Tibial artery (tissue), 4 donors: ENCODE measurements around the gene RFX4.

ENCODE experiments used
- DNase-seq, 2 donors: peaks; one replicate each; pipeline ENCODE4 v3.0.0-alpha.2; 2019
- H3K27ac ChIP-seq, 2 donors: fragments of 200-600 bp; sonication (generic) in 1 of 2; 1 replicate in 1 of 2; 2 replicates in 1 of 2; pipeline ENCODE4 v1.5.1; 2018 to 2019; ENCODE audit warnings: mild to moderate bottlenecking in 1 of 2
- H3K27me3 ChIP-seq, 2 donors: fragments of 200-600 bp; sonication (generic) in 1 of 2; one replicate each; pipeline versions ENCODE4 v1.5.1 to v1.6.0; 2016 to 2019
- H3K36me3 ChIP-seq, 3 donors: fragments of 200-600 bp; sonication (generic) in 2 of 3; one replicate each; pipeline ENCODE4 v1.5.1; 2016 to 2019; ENCODE audit warnings: mild to moderate bottlenecking in 2 of 3
- H3K4me1 ChIP-seq, 4 donors: fragments of 200-600 bp; sonication (generic) in 2 of 4; 1 replicate in 3 of 4; 2 replicates in 1 of 4; pipeline ENCODE4 v1.5.1; 2016 to 2019
- H3K4me3 ChIP-seq, 2 donors: fragments of 200-600 bp; sonication (generic) in 1 of 2; 1 replicate in 1 of 2; 2 replicates in 1 of 2; pipeline ENCODE4 v1.5.1; 2018 to 2019; ENCODE audit warnings: mild to moderate bottlenecking in 2 of 2
- H3K9me3 ChIP-seq, 3 donors: fragments of 200-600 bp; sonication (generic) in 1 of 3; one replicate each; pipeline ENCODE4 v1.5.1; 2016 to 2019
- CTCF ChIP-seq, 2 experiments: fragments of 200-600 bp in 1 of 2; fragments of 450-650 bp in 1 of 2; IDR thresholded peaks; one replicate each; pipeline ENCODE4 v1.5.1; 2017 to 2019; ENCODE audit warnings: antibody characterized with exemption in 2 of 2, mild to moderate bottlenecking in 1 of 2, moderate library complexity in 1 of 2
- intact Hi-C: fragments of 100-400 bp; cut with DNase I; formaldehyde crosslinking; loops from one replicate; pipeline ENCODE4 v1.15.0; 2023; ENCODE audit warnings: low total_unique reads

The RFX4 gene

DNA sequence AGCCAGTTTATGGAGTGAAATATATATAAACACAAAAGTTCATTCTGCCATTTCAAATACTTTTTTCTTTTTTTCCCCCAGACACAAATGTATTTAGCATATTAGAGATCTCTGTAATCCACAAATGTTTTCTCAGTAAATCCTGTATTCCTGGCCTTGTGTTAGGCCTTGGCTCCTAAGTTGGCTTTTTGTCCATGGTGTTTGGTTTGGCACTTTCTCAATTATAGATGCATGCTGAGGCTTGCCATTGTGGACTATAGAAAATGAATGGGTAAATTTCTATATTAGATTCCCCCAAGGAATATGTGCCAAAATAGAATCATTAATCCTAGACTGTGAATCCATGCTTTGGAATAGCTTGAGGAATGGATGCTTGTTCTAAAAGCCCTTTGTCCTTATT is 208.7 kb downstream of the RFX4 start:
- Histone ChIP-seq H3K9me3 (no peaks in the 10 kb centered on the region), H3K27ac (no peak overlapping the region), H3K4me1 (no peaks in the 10 kb centered on the region), H3K27me3 (no peaks in the 10 kb centered on the region), H3K36me3 (peaks cover 5 to 15% (median 14%) of the 10 kb centered on the region in 3 donors), H3K4me3 (no peak overlapping the region)
- intact Hi-C loops = no loop called here
- no peak for DNase-seq
- no peak for TF ChIP-seq CTCF (IDR thresholded peaks at IDR 0.05)

DNA sequence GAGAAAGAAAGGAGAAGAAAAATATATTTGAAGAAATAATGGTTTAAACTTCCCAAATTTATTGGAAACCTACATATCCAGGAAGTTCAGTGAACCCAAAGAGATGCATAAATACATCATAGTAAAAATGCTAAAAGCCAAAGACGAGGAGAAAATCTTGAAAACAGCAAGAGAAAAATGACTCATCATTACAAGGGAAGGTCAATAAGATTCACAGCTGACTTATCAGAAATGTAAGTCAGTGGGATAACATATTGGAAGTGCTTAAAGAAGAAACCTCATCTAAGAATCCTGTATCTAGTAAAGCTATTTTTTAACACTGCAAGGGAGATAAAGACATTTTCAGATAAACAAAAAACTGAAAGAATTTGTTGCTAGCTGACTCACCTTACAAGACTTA is 211.6 kb downstream of the RFX4 start:
- Histone ChIP-seq H3K36me3 (peaks cover 5 to 14% (median 10%) of the 10 kb centered on the region in 3 donors), H3K27ac (no peak overlapping the region), H3K9me3 (no peaks in the 10 kb centered on the region), H3K4me3 (no peak overlapping the region), H3K4me1 (no peaks in the 10 kb centered on the region), H3K27me3 (no peaks in the 10 kb centered on the region)
- DNase-seq = no peak
- no peak for TF ChIP-seq CTCF (IDR thresholded peaks at IDR 0.05)
- intact Hi-C loops = no loop called here

DNA sequence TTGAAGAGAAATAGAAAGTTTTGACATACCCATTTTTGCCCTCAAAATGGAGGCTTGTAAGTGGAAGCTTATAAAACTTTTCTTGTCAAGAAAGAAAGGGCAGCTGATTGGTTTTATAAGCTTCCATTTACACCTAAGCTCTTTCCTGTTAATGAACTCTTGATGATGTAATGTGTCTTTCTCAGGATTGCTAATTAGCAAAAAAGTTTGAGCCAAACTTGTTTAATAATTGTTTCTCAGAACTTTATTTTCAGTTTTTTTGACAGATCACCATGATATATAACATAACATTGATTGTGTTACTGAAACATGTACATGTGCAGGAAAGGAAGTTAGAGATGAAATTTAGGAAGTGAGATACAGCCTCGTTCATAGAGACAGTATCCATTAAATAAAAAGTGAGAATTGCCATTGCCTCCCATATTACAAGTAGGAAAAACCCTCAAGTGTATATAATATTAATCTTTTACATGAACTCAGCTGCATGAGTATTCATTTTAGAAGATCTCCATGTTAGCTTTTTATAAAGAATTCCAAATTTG is 218.4 kb downstream of the RFX4 start:
- DNase-seq = no peak
- peaks cover 0 to 4% (median 0%) of the 10 kb centered on the region in 4 donors for H3K4me1 ChIP-seq
- H3K36me3 ChIP-seq = peaks cover 10 to 14% (median 11%) of the 10 kb centered on the region in 3 donors
- no peak for TF ChIP-seq CTCF (IDR thresholded peaks at IDR 0.05)
- no peak overlapping the region for H3K4me3 ChIP-seq
- no peak overlapping the region for H3K27ac ChIP-seq
- H3K9me3 ChIP-seq = no peaks in the 10 kb centered on the region
- intact Hi-C loops = no loop called here
- no peaks in the 10 kb centered on the region for H3K27me3 ChIP-seq

GRCh38 chr12:106801830-106802533 is 219.2 kb downstream of the RFX4 start:
- H3K4me1 ChIP-seq = peaks cover 0 to 4% (median 0%) of the 10 kb centered on the region in 4 donors
- H3K27me3 ChIP-seq = no peaks in the 10 kb centered on the region
- intact Hi-C loops = no loop called here
- no peak overlapping the region for H3K4me3 ChIP-seq
- no peak for DNase-seq
- H3K9me3 ChIP-seq = no peaks in the 10 kb centered on the region
- H3K27ac ChIP-seq = no peak overlapping the region
- no peak for TF ChIP-seq CTCF (IDR thresholded peaks at IDR 0.05)
- H3K36me3 ChIP-seq = peaks cover 16 to 21% (median 17%) of the 10 kb centered on the region in 3 donors

- H3K27me3 ChIP-seq = no peaks in the 10 kb centered on the region
- H3K4me3 ChIP-seq = no peak overlapping the region
- intact Hi-C loops = no loop called here
- peaks cover 0 to 4% (median 0%) of the 10 kb centered on the region in 4 donors for H3K4me1 ChIP-seq
- TF ChIP-seq CTCF (IDR thresholded peaks at IDR 0.05) = no peak
- peaks cover 16 to 22% (median 17%) of the 10 kb centered on the region in 3 donors for H3K36me3 ChIP-seq
- no peaks in the 10 kb centered on the region for H3K9me3 ChIP-seq
- no peak for DNase-seq
- no peak overlapping the region for H3K27ac ChIP-seq
Observed at GRCh38 chr12:106804668-106805067, 221.9 kb downstream of the RFX4 start.
